SW480 (cell line): ENCODE data around the gene USP10.

Experiments used
- DNase-seq: peaks from one replicate; pipeline ENCODE4 v3.0.0-alpha.2; 2016; ENCODE audit warnings: low spot score

The USP10 gene

GRCh38 chr16:84751241-84751640 is 51.4 kb downstream of the USP10 start:
- no peak for DNase-seq

- no peak for DNase-seq
Observed at GRCh38 chr16:84751947-84752346, 52.1 kb downstream of the USP10 start.

- no peak for DNase-seq
Observed at GRCh38 chr16:84752600-84752999, 52.8 kb downstream of the USP10 start.

- no peak for DNase-seq
Observed at GRCh38 chr16:84753412-84754326, 53.9 kb downstream of the USP10 start.

- DNase-seq = peak; percentile 74
Observed at GRCh38 chr16:84754353-84754856, 54.6 kb downstream of the USP10 start.

- no peak for DNase-seq
Observed at GRCh38 chr16:84754956-84755672, 55.3 kb downstream of the USP10 start.

DNA sequence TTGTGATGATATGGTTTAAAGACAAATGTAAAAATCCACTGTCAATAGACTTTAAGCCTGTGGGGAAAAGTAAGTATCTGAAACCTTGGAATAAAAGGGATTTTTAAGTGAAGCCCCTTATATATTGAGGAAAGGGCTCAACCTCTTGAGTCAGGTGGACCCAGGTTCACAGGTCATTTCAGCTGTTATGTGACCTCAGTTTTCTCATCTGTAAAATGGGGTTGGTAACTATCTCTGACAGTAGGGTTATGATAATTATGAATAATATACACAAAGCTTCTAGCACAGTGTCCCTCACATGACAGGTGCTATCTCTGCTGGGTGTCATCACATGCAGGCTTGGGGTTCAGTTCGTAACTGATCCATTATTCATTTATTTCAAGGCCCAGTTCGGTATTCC is 57.0 kb downstream of the USP10 start:
- no peak for DNase-seq

- DNase-seq = no peak
Observed at GRCh38 chr16:84758627-84759026, 58.8 kb downstream of the USP10 start.

GRCh38 chr16:84759061-84759460 is 59.3 kb downstream of the USP10 start:
- no peak for DNase-seq

GRCh38 chr16:84759906-84760305 is 60.1 kb downstream of the USP10 start:
- no peak for DNase-seq

DNA sequence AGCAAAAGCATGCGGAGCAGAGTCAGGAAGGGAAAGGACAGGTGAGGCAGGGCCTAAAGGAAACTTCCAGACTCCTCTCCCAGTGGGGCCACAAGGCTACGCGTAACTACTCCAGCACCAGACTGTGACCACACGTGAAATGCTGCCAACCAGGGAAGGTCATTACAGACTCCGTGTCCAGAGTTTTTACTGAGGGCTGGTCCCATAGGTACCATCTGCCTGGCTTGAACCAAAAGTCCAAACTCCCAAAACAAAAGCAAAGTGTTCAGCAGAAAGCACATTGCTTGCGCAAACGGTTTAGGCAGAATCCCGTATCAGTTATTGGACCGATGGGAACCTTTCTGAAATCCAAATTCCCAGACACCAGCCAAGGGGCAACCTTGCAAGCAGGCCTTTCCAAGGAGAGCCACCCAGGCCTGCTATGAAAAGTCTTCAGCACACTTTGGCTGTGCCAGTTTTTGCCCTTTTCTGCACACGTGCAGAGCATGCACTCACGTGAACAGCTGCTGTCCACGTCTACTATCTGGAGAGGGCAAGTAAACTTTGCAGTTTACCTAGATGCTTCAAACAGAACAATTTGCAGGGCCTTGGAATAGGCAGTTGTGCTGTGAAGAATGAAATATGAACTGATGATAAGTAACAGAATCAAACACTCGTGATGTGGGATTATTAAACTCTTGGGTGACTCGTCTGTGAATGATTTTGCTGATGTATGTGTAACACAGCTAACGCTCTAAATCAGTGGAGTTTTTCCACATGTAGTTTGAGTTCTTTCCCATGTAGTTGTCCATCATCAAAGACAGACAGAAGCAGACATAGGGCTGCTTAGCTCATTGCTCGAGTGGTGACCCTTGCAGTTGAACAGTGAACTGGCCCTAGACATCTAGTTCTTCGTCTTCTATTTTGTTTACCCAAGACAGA is 61.9 kb downstream of the USP10 start:
- no peak for DNase-seq

GRCh38 chr16:84763164-84763563 is 63.4 kb downstream of the USP10 start:
- DNase-seq = no peak

DNA sequence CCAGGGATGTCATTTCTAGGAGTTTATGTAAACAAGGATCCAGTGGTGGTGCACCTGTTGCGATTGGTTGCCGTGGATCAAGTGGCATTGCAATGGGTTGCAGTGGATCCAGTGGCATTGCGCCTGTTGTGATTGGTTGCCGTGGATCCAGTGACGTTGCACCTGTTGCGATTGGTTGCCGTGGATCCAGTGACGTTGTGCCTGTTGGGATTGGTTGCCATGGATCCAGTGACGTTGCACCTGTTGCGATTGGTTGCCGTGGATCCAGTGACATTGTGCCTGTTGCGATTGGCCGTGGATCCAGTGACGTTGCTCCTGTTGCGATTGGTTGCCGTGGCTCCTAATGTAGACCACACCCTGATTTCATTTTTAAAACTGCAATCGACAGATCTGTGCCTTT is 63.8 kb downstream of the USP10 start:
- no peak for DNase-seq

DNA sequence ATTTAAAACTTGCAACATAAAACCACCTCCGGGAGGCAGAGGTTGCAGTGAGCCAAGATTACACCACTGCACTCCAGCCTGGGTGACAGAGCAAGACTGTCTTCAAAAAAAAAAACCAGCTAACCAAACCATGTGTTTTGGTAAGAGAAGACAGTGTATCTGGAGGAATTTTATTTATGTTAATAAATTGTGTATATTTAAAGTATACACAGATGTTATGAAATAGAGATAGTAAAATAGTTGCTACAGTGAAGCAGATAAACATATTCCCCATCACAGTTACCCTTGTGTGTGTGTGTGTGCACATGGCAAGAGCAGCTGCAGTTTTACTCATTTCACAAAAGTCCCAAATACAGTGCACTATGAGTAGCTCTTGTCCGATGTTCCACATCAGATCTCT is 65.2 kb downstream of the USP10 start:
- DNase-seq = no peak

GRCh38 chr16:84765616-84766580 is 66.1 kb downstream of the USP10 start:
- no peak for DNase-seq

DNA sequence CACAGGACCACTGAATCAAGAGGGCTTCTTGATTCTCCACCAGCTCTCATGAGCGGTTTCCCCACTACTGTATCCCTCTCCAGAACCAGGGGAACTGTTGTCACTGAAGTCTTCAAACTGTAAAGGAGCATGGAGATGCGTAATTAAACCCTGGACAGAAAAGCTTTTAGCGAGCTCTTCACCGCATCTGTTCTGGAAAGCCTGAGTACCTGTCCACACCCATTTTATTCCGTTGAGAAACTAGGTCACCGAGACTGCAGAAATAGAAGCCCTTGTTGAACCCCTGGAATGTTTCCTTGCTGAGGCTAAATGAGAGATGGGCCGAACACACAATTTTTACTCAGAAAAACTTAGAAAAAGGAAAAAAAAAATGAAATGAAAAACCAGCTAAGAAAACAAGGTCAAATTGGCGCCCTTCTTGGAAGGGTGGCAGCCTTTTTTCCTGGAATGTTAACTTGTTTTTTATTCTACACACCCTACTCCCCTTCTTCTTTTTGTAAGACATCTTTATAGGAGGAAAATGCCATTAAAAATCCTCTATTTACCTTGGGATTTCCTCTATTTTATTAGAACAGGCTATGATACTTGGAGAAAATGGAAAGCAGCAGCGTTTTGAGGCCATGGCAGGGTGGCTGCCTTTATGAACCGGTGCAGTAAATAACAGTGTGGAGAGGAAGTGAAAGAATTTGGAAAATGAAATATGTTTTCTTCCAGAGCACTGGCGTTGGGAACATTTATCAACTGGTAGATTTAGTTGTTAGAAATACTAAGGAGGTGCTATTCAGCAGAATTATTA is 67.4 kb downstream of the USP10 start:
- DNase-seq = no peak

GRCh38 chr16:84768061-84768807 is 68.4 kb downstream of the USP10 start:
- DNase-seq = no peak

DNA sequence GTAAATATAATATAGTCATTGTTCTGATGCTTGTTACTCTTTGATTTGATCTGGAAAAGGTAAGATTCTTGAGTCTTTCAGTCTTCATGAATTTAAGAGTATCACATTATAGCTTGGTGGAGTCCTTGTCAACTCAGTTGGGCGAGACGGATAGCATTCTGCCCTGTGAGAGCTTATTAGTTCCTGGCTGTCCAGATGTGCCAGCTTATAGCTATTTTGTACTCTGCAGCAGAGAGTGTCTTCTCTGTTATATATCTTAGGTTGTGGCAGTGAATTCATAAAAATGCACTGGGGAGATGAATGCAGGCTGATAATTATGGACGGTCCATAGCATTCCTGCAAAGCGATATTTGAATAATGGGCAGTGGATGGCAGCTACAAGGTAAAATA is 69.0 kb downstream of the USP10 start:
- no peak for DNase-seq

- no peak for DNase-seq
Observed at GRCh38 chr16:84769416-84769815, 69.6 kb downstream of the USP10 start.
